Measurements from ENCODE around the gene GOLGB1. TPM values are rescaled to one million over a fixed set of nuclear protein-coding genes. Genes with fewer than 3 reads are reported as not detected.

Gene GOLGB1
- polyA plus RNA-seq, 1 donor from 2014 or later, result 30.2 TPM

DNA sequence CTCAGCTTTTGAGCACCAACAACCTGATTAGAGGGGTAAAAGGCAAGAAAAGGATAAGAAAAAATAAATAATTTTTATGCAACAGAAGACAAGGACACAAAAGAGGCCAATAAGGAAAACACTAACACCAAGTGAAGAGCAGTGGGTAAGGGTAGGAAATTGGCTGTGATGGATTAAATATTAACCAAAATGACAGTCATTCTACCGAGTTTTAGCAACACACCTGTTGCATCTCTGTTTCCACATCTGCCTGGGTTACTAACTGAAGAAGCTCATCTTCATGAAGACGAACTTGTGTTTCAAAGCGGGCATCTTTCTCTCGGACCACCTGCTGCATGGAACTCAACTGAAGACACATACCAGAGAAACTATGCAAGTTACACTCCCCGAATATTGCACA is 30.1 kb downstream of the GOLGB1 start:
- TF ChIP-seq POLR2AphosphoS5 (IDR thresholded peaks at IDR 0.05) (no peak), TAF1 (IDR thresholded peaks at IDR 0.05; ENCODE audit: low read depth) (no peak), EZH2 (IDR thresholded peaks at IDR 0.05; ENCODE audit: borderline replicate concordance, insufficient read depth, low read length, poor library complexity, severe bottlenecking) (no peak), MXI1 (conservative IDR thresholded peaks at IDR 0.05; ENCODE audit: poor library complexity, severe bottlenecking) (no peak), SMC3 (conservative IDR thresholded peaks at IDR 0.05; ENCODE audit: poor library complexity) (no peak), RAD21 (conservative IDR thresholded peaks at IDR 0.05) (no peak), EP300 (conservative IDR thresholded peaks at IDR 0.05; ENCODE audit: poor library complexity, severe bottlenecking) (no peak)
- TF ChIP-seq, protein P1, sequence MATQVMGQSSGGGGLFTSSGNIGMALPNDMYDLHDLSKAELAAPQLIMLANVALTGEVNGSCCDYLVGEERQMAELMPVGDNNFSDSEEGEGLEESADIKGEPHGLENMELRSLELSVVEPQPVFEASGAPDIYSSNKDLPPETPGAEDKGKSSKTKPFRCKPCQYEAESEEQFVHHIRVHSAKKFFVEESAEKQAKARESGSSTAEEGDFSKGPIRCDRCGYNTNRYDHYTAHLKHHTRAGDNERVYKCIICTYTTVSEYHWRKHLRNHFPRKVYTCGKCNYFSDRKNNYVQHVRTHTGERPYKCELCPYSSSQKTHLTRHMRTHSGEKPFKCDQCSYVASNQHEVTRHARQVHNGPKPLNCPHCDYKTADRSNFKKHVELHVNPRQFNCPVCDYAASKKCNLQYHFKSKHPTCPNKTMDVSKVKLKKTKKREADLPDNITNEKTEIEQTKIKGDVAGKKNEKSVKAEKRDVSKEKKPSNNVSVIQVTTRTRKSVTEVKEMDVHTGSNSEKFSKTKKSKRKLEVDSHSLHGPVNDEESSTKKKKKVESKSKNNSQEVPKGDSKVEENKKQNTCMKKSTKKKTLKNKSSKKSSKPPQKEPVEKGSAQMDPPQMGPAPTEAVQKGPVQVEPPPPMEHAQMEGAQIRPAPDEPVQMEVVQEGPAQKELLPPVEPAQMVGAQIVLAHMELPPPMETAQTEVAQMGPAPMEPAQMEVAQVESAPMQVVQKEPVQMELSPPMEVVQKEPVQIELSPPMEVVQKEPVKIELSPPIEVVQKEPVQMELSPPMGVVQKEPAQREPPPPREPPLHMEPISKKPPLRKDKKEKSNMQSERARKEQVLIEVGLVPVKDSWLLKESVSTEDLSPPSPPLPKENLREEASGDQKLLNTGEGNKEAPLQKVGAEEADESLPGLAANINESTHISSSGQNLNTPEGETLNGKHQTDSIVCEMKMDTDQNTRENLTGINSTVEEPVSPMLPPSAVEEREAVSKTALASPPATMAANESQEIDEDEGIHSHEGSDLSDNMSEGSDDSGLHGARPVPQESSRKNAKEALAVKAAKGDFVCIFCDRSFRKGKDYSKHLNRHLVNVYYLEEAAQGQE (IDR thresholded peaks at IDR 0.05; ENCODE audit: borderline replicate concordance), result no peak
- TF ChIP-seq, protein P2, sequence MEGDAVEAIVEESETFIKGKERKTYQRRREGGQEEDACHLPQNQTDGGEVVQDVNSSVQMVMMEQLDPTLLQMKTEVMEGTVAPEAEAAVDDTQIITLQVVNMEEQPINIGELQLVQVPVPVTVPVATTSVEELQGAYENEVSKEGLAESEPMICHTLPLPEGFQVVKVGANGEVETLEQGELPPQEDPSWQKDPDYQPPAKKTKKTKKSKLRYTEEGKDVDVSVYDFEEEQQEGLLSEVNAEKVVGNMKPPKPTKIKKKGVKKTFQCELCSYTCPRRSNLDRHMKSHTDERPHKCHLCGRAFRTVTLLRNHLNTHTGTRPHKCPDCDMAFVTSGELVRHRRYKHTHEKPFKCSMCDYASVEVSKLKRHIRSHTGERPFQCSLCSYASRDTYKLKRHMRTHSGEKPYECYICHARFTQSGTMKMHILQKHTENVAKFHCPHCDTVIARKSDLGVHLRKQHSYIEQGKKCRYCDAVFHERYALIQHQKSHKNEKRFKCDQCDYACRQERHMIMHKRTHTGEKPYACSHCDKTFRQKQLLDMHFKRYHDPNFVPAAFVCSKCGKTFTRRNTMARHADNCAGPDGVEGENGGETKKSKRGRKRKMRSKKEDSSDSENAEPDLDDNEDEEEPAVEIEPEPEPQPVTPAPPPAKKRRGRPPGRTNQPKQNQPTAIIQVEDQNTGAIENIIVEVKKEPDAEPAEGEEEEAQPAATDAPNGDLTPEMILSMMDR (IDR thresholded peaks at IDR 0.05; ENCODE audit: poor library complexity, severe bottlenecking), result no peak
- Histone ChIP-seq H2AFZ (ENCODE audit: low read depth, low read length) (no peak overlapping the region), H3K4me2 (ENCODE audit: low read length) (no peak overlapping the region), H3K79me2 (replicated peaks; ENCODE audit: insufficient read depth, low read length) (no peaks in the 10 kb centered on the region), H3K27ac (ENCODE audit: low read length) (no peak overlapping the region), H3F3A (ENCODE audit: insufficient read depth, low read length, poor library complexity, severe bottlenecking) (no peaks in the 10 kb centered on the region), H3K27me3 (ENCODE audit: insufficient read depth, low read depth, low read length) (no peaks in the 10 kb centered on the region), H3K9me3 (ENCODE audit: low read length) (no peaks in the 10 kb centered on the region), H3K4me3 (ENCODE audit: low read length) (no peak overlapping the region), H3K36me3 (ENCODE audit: insufficient read depth, low read length) (peaks cover 14% of the 10 kb centered on the region), H4K20me1 (ENCODE audit: insufficient read depth) (no peaks in the 10 kb centered on the region), H3K9me2 (ENCODE audit: insufficient read depth, low read length) (no peaks in the 10 kb centered on the region), H3K9ac (ENCODE audit: low read length) (no peak overlapping the region)

DNA sequence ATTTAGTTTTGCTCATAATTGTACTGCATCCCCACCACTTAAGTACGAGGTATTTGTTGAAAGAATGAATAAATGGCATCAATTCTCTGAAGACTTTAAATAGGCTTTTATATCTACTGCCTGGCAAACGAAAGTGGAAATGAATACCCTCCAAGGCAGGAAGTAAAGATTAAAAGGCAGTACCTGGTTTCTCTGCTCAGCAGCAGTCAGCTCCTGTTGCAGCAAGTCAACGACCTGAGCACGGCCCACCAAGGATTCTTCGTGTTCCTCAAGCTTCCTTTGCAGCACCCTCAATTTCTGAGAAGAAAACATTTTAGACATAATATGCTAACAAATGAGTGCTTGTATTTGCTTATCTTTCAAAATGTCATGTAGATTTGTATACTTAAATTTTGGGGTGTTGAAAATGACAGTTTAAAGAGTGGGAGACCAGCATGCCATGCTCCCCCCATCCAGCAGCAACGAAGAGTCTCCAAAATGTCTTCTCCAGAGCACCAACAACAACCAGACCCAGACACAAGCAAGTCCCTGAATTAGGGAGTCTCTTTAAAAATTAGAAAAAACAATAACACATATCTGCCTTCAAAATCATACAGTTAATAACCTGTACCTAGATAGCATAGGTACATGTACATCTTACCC is 31.2 kb downstream of the GOLGB1 start:
- no peak overlapping the region for H2AFZ ChIP-seq (ENCODE audit: low read depth, low read length)
- H3K9me2 ChIP-seq (ENCODE audit: insufficient read depth, low read length), result no peaks in the 10 kb centered on the region
- TF ChIP-seq MXI1 (conservative IDR thresholded peaks at IDR 0.05; ENCODE audit: poor library complexity, severe bottlenecking), result no peak
- TF ChIP-seq EZH2 (IDR thresholded peaks at IDR 0.05; ENCODE audit: borderline replicate concordance, insufficient read depth, low read length, poor library complexity, severe bottlenecking), result no peak
- TF ChIP-seq, protein P2 (IDR thresholded peaks at IDR 0.05; ENCODE audit: poor library complexity, severe bottlenecking), result no peak
- TF ChIP-seq EP300 (conservative IDR thresholded peaks at IDR 0.05; ENCODE audit: poor library complexity, severe bottlenecking), result no peak
- TF ChIP-seq RAD21 (conservative IDR thresholded peaks at IDR 0.05), result no peak
- TF ChIP-seq POLR2AphosphoS5 (IDR thresholded peaks at IDR 0.05), result no peak
- TF ChIP-seq SMC3 (conservative IDR thresholded peaks at IDR 0.05; ENCODE audit: poor library complexity), result no peak
- no peak for TF ChIP-seq TAF1 (IDR thresholded peaks at IDR 0.05; ENCODE audit: low read depth)
- TF ChIP-seq, protein P1 (IDR thresholded peaks at IDR 0.05; ENCODE audit: borderline replicate concordance), result no peak
- H3K4me2 ChIP-seq (ENCODE audit: low read length), result no peak overlapping the region
- no peak overlapping the region for H3K4me3 ChIP-seq (ENCODE audit: low read length)
- H3K79me2 ChIP-seq (replicated peaks; ENCODE audit: insufficient read depth, low read length), result no peaks in the 10 kb centered on the region
- no peaks in the 10 kb centered on the region for H3F3A ChIP-seq (ENCODE audit: insufficient read depth, low read length, poor library complexity, severe bottlenecking)
- no peak overlapping the region for H3K27ac ChIP-seq (ENCODE audit: low read length)
- H3K9me3 ChIP-seq (ENCODE audit: low read length), result no peaks in the 10 kb centered on the region
- H4K20me1 ChIP-seq (ENCODE audit: insufficient read depth), result no peaks in the 10 kb centered on the region
- H3K36me3 ChIP-seq (ENCODE audit: insufficient read depth, low read length), result peaks cover 14% of the 10 kb centered on the region
- no peaks in the 10 kb centered on the region for H3K27me3 ChIP-seq (ENCODE audit: insufficient read depth, low read depth, low read length)
- H3K9ac ChIP-seq (ENCODE audit: low read length), result no peak overlapping the region
